Measurements from ENCODE around the gene SNX25. TPM values are rescaled to one million over a fixed set of nuclear protein-coding genes. Genes with fewer than 3 reads are reported as not detected.

SNX25 gene
- total RNA-seq, 1 donor from 2014 or later: 10.9 TPM

DNA sequence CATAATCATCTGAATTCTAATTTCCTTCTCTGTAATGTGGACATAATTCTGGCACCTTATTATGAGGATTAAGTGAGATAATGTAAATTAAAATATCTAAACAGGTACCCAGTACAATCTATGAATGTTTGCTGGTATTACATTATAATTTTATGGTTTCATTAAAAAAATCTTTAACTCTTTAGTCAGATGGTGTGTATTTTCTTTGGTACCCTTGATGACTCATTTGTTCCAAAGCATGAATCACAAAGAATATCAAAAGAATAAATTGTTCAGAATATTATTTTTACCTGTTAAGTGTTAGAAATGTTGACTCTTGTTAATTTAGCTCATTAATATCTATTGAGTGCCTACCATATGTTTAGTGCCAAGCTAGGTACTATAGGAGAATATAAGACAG lies 74.3 kb downstream of the SNX25 start:
- H3K27ac Mint-ChIP-seq: no peak overlapping the region

DNA sequence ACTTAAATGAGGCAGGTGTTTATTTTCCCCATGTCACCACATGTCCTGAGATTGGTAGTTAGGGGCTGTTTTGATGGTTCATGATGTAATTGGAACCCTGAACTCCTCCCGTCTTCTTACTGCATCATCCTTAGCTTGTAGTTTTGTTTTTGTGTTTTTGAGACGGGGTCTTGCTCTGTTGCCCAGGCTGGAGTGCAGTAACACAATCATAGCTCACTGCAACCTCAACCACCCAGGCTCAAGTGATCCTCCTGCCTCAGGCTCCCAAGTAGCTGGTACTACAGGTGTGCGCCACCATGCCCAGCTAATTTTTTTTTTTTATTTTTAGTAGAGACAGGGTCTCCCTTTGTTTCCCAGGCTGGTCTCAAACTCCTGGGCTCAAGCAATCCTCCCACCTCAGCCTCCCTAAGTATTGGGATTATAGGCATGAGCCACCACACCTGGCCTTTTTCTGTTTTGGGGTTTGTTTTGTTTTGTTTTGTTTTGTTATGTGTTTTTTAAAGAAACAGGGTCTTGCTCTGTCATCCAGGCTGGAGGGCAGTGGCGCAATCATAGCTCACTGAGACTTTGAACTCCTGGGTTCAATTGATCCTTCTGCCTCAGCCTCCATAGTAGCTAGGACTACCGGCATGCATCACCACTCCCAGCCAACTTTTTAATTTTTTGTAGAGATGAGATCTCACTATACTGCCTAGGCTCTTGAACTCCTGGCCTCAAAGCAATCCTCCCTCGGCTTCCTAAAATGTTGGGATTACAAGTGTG lies 76.4 kb downstream of the SNX25 start:
- TF ChIP-seq, protein P1, sequence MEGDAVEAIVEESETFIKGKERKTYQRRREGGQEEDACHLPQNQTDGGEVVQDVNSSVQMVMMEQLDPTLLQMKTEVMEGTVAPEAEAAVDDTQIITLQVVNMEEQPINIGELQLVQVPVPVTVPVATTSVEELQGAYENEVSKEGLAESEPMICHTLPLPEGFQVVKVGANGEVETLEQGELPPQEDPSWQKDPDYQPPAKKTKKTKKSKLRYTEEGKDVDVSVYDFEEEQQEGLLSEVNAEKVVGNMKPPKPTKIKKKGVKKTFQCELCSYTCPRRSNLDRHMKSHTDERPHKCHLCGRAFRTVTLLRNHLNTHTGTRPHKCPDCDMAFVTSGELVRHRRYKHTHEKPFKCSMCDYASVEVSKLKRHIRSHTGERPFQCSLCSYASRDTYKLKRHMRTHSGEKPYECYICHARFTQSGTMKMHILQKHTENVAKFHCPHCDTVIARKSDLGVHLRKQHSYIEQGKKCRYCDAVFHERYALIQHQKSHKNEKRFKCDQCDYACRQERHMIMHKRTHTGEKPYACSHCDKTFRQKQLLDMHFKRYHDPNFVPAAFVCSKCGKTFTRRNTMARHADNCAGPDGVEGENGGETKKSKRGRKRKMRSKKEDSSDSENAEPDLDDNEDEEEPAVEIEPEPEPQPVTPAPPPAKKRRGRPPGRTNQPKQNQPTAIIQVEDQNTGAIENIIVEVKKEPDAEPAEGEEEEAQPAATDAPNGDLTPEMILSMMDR (IDR thresholded peaks at IDR 0.05; ENCODE audit: unreplicated experiment): no peak

More for the DNA sequence above, 74.3 kb downstream of the SNX25 start:
- no peaks in the 10 kb centered on the region for H3K9me3 Mint-ChIP-seq
- no peaks in the 10 kb centered on the region for H3K36me3 Mint-ChIP-seq
- no peak overlapping the region for H3K4me3 Mint-ChIP-seq
- peaks cover 16% of the 10 kb centered on the region for H3K4me1 Mint-ChIP-seq
- TF ChIP-seq, protein P1 (IDR thresholded peaks at IDR 0.05; ENCODE audit: unreplicated experiment): no peak
- H3K27me3 Mint-ChIP-seq (ENCODE audit: low read depth): no peaks in the 10 kb centered on the region
- no peak for DNase-seq (ENCODE audit: low spot score in 2 of 2, unreplicated experiment in 2 of 2)

DNA sequence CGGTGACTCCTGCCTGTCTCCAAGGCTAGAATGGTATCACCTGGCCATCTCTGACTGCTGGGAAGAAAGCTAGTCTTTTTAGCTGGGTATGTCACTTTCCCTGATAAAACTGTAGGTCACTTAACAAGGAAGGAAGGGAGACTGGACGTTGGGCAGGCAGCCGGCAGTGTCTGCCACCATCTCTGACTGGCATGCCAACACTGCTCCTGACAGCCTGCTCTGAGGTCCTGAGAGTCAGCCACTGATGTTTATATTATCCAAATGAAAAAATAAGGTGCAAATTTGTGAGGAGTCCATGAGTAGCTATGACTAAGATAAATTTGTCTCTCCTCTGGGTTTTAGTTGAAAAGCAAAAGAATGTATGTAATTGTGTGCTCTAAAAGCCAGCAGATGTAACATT lies 77.2 kb downstream of the SNX25 start:
- TF ChIP-seq, protein P1 (IDR thresholded peaks at IDR 0.05; ENCODE audit: unreplicated experiment): no peak
- peaks cover 5% of the 10 kb centered on the region for H3K4me1 Mint-ChIP-seq
- no peaks in the 10 kb centered on the region for H3K9me3 Mint-ChIP-seq
- no peaks in the 10 kb centered on the region for H3K27me3 Mint-ChIP-seq (ENCODE audit: low read depth)
- no peak overlapping the region for H3K4me3 Mint-ChIP-seq
- no peaks in the 10 kb centered on the region for H3K36me3 Mint-ChIP-seq
- H3K27ac Mint-ChIP-seq: peak overlapping the region; percentile 39
- DNase-seq (ENCODE audit: low spot score in 2 of 2, unreplicated experiment in 2 of 2): no peak

More for the DNA sequence above, 76.4 kb downstream of the SNX25 start:
- no peak overlapping the region for H3K4me3 Mint-ChIP-seq
- DNase-seq (ENCODE audit: low spot score in 2 of 2, unreplicated experiment in 2 of 2): no peak
- H3K27ac Mint-ChIP-seq: no peak overlapping the region
- H3K27me3 Mint-ChIP-seq (ENCODE audit: low read depth): no peaks in the 10 kb centered on the region
- H3K36me3 Mint-ChIP-seq: no peaks in the 10 kb centered on the region
- H3K9me3 Mint-ChIP-seq: no peaks in the 10 kb centered on the region
- H3K4me1 Mint-ChIP-seq: peaks cover 8% of the 10 kb centered on the region

DNA sequence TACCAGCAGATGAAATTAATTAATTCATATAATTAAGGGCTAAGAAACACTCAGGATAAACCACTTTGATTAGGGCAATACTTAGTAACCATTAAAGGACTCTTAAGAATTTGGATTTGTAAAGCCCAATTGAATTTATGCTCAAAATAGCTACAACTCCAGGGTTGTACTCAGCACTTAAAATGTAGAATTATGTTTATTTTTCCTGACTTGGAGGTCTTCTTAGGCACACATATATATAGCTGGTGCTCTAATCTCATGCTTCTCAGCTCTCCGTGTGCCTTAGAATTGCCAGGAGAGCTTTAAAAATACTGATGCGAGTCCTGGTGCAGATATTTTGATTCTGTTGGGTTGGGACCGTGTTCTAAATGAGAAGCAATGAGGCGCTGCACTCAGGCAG lies 77.6 kb downstream of the SNX25 start:
- TF ChIP-seq, protein P1 (IDR thresholded peaks at IDR 0.05; ENCODE audit: unreplicated experiment): no peak
- DNase-seq (ENCODE audit: low spot score in 2 of 2, unreplicated experiment in 2 of 2): no peak
- H3K27ac Mint-ChIP-seq: no peak overlapping the region
- no peak overlapping the region for H3K4me3 Mint-ChIP-seq
- H3K27me3 Mint-ChIP-seq (ENCODE audit: low read depth): no peaks in the 10 kb centered on the region
- H3K4me1 Mint-ChIP-seq: peaks cover 5% of the 10 kb centered on the region
- H3K36me3 Mint-ChIP-seq: peaks cover 2% of the 10 kb centered on the region
- H3K9me3 Mint-ChIP-seq: no peaks in the 10 kb centered on the region

DNA sequence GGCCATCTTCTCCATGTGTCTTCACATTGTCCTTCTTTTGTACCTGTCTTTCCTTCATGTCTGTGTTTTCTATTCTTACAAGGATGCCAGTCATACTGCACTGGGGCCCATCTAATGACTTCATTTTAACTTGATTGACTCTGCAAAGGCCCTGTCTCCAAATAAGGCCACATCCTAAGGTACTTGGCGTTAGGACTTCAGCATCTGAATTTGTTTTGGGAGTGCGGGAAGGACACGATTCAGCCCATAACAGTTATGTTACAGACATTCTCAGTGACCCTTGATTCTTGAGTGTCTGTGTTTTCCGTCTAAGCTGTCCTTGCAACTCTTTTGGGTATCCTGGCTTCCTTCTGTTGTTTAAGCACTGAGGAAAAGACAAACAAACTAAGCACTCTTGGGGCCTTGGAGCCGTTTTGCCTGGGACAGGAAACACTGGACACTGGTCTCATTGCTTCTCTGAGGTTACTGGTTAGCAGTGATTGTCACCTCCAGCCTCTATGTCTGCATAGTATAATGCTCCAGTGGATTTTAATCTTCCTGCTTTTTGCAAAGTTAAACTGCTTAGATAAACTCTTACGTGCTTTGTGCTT lies 80.7 kb downstream of the SNX25 start:
- Mint-ChIP-seq H3K27ac (no peak overlapping the region), H3K4me1 (peaks cover 5% of the 10 kb centered on the region), H3K9me3 (peaks cover 6% of the 10 kb centered on the region), H3K36me3 (peaks cover 15% of the 10 kb centered on the region), H3K4me3 (no peak overlapping the region), H3K27me3 (ENCODE audit: low read depth) (no peaks in the 10 kb centered on the region)
- DNase-seq (ENCODE audit: low spot score in 2 of 2, unreplicated experiment in 2 of 2): no peak
- TF ChIP-seq, protein P1 (IDR thresholded peaks at IDR 0.05; ENCODE audit: unreplicated experiment): no peak

Measured in mesothelial cell of epicardium (in vitro differentiated cells).